DND-41 (cell line): ENCODE measurements around the gene CFAP221.

Source experiments
- ATAC-seq: fragments of 200-7000 bp; cut with Tn5 transposase; 3 replicates; pipeline ENCODE4 v1.9.1; 2021; ENCODE audit warnings: low read depth; ENCODE audit not compliant: insufficient read depth
- DNase-seq: peaks from one replicate; pipeline ENCODE4 v3.0.0-alpha.2; 2020
- H2AFZ ChIP-seq: 2 replicates; pipeline ENCODE4 v1.6.0; 2012; ENCODE audit warnings: low read depth, low read length
- H3K27ac ChIP-seq: 2 replicates; pipeline ENCODE4 v1.5.1; 2012; ENCODE audit warnings: low read length, inconsistent platforms
- H3K27me3 ChIP-seq: fragments of 200-600 bp; sonication (generic); 2 replicates; pipeline ENCODE4 v1.6.0; 2012; ENCODE audit warnings: low read length, mild to moderate bottlenecking, inconsistent platforms; ENCODE audit not compliant: insufficient read depth, poor library complexity
- H3K36me3 ChIP-seq: 2 replicates; pipeline ENCODE4 v1.5.1; 2012; ENCODE audit warnings: low read length, inconsistent platforms; ENCODE audit not compliant: insufficient read depth
- H3K4me1 ChIP-seq: 2 replicates; pipeline ENCODE4 v1.5.1; 2012; ENCODE audit warnings: mild to moderate bottlenecking, low read length; ENCODE audit not compliant: insufficient read depth
- H3K4me2 ChIP-seq: 2 replicates; pipeline ENCODE4 v1.6.0; 2012; ENCODE audit warnings: mild to moderate bottlenecking, moderate library complexity, low read length, inconsistent platforms; ENCODE audit not compliant: insufficient read depth
- H3K4me3 ChIP-seq, 2 experiments: fragments of 200-600 bp in 1 of 2; shearing (Covaris generic) in 1 of 2; 2 replicates each; pipeline ENCODE4 v1.5.1; 2012 to 2016; ENCODE audit warnings: inconsistent platforms in 2 of 2, low read length in 2 of 2, mild to moderate bottlenecking in 2 of 2, low read depth in 1 of 2, moderate library complexity in 1 of 2
- H3K79me2 ChIP-seq: 2 replicates; pipeline ENCODE4 v1.6.0; 2012; ENCODE audit warnings: low read length, inconsistent platforms; ENCODE audit not compliant: insufficient read depth
- H3K9ac ChIP-seq: 2 replicates; pipeline ENCODE4 v1.6.0; 2012; ENCODE audit warnings: low read depth, mild to moderate bottlenecking, inconsistent platforms, low read length, moderate library complexity
- H3K9me3 ChIP-seq: 2 replicates; pipeline ENCODE4 v1.5.1; 2012; ENCODE audit warnings: low read length, moderate library complexity, mild to moderate bottlenecking, inconsistent platforms; ENCODE audit not compliant: insufficient read depth, severe bottlenecking
- H4K20me1 ChIP-seq: 2 replicates; pipeline ENCODE4 v1.6.0; 2012; ENCODE audit warnings: low read length; ENCODE audit not compliant: insufficient read depth
- EZH2 ChIP-seq: IDR thresholded peaks from 3 replicates; pipeline ENCODE4 v1.6.1; 2012; ENCODE audit warnings: borderline replicate concordance, low read depth, mild to moderate bottlenecking, moderate library complexity, low read length, inconsistent platforms; ENCODE audit not compliant: severe bottlenecking
- TF ChIP-seq, protein P1 (sequence below): IDR thresholded peaks from 2 replicates; pipeline ENCODE4 v1.5.1; 2012; ENCODE audit warnings: borderline replicate concordance, low read length, moderate library complexity, mild to moderate bottlenecking; ENCODE audit not compliant: poor library complexity, severe bottlenecking; ENCODE audit errors: extremely low read depth

CFAP221 gene

DNA sequence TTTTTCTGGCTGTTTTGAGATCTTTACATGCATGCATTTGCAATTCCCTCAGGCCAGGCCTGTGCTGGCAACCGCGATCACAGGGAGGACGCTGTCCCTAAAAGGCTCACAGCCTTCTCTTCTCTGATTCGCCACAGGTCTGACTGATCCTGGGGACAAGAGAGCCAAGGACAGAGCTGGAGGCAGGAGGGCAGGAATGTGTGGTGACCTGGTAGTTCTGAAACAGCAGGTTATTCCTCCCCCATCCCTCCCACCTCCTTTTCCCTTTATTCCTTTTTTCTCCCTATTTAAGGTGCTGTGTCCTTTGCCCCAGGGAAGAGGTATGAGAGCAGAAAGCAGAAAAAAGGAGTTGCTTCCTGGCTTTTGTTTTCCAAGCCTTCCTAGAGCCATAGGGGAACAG, 156.6 kb downstream of the CFAP221 start:
- no peaks in the 10 kb centered on the region for H3K36me3 ChIP-seq
- H3K9ac ChIP-seq, result no peak overlapping the region
- TF ChIP-seq, protein P1, sequence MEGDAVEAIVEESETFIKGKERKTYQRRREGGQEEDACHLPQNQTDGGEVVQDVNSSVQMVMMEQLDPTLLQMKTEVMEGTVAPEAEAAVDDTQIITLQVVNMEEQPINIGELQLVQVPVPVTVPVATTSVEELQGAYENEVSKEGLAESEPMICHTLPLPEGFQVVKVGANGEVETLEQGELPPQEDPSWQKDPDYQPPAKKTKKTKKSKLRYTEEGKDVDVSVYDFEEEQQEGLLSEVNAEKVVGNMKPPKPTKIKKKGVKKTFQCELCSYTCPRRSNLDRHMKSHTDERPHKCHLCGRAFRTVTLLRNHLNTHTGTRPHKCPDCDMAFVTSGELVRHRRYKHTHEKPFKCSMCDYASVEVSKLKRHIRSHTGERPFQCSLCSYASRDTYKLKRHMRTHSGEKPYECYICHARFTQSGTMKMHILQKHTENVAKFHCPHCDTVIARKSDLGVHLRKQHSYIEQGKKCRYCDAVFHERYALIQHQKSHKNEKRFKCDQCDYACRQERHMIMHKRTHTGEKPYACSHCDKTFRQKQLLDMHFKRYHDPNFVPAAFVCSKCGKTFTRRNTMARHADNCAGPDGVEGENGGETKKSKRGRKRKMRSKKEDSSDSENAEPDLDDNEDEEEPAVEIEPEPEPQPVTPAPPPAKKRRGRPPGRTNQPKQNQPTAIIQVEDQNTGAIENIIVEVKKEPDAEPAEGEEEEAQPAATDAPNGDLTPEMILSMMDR, result no peak
- no peak for TF ChIP-seq EZH2
- H3K79me2 ChIP-seq, result no peaks in the 10 kb centered on the region
- no peak overlapping the region for H3K4me3 ChIP-seq
- no peaks in the 10 kb centered on the region for H3K27me3 ChIP-seq
- H4K20me1 ChIP-seq, result no peaks in the 10 kb centered on the region
- DNase-seq (no peak), ATAC-seq (no peak)
- H3K4me1 ChIP-seq, result peaks cover 6% of the 10 kb centered on the region
- no peak overlapping the region for H3K4me2 ChIP-seq
- H3K27ac ChIP-seq, result no peak overlapping the region
- H2AFZ ChIP-seq, result no peak overlapping the region
- H3K9me3 ChIP-seq, result no peaks in the 10 kb centered on the region

- Histone ChIP-seq H3K4me3 (no peak overlapping the region), H2AFZ (no peak overlapping the region), H3K27me3 (no peaks in the 10 kb centered on the region), H3K9ac (no peak overlapping the region), H3K4me2 (no peak overlapping the region), H3K79me2 (no peaks in the 10 kb centered on the region), H3K36me3 (no peaks in the 10 kb centered on the region), H3K9me3 (no peaks in the 10 kb centered on the region), H3K4me1 (peaks cover 5% of the 10 kb centered on the region), H3K27ac (no peak overlapping the region), H4K20me1 (no peaks in the 10 kb centered on the region)
- TF ChIP-seq, protein P1, result no peak
- TF ChIP-seq EZH2, result no peak
- DNase-seq, result no peak
- ATAC-seq, result no peak
Measured at GRCh38 chr2:119701352-119701751, 157.1 kb downstream of the CFAP221 start.

- H2AFZ ChIP-seq, result no peak overlapping the region
- no peak for ATAC-seq
- TF ChIP-seq, protein P1, result no peak
- TF ChIP-seq EZH2, result no peak
- DNase-seq, result no peak
- no peak overlapping the region for H3K4me3 ChIP-seq
- H3K79me2 ChIP-seq, result no peaks in the 10 kb centered on the region
- H3K27ac ChIP-seq, result no peak overlapping the region
- no peak overlapping the region for H3K4me2 ChIP-seq
- H3K36me3 ChIP-seq, result no peaks in the 10 kb centered on the region
- no peaks in the 10 kb centered on the region for H4K20me1 ChIP-seq
- H3K9me3 ChIP-seq, result no peaks in the 10 kb centered on the region
- no peaks in the 10 kb centered on the region for H3K27me3 ChIP-seq
- peaks cover 5% of the 10 kb centered on the region for H3K4me1 ChIP-seq
- H3K9ac ChIP-seq, result no peak overlapping the region
Measured at GRCh38 chr2:119702203-119702917, 158.1 kb downstream of the CFAP221 start.

DNA sequence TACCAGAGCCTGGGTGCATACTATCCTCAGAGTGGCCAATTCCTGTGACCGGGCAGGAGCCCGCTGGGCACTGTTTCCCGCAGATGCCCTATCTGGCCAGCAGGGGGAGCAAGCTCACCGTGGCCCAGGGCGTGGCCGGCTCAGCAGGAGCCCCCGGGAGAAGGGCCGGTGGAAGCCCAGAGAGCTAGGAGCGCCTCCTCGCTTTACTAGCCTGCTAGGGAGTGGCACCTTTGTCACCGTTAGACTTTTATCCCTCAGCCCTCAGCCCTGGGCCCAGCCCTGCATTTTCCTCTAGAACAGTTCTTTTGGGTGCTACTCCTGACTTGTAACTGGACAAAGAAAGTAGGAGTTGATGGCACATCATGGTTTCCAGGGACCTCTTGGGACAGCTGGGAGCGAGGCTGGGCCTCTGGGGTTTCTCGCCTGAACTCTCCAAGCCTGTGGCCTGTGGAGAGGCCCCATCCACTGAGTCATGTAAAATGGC, 158.7 kb downstream of the CFAP221 start:
- Histone ChIP-seq H3K27me3 (no peaks in the 10 kb centered on the region), H3K9ac (no peak overlapping the region), H4K20me1 (no peaks in the 10 kb centered on the region), H2AFZ (peak overlapping the region; percentile 48; the same call in 1 of the 2 replicates), H3K9me3 (no peaks in the 10 kb centered on the region), H3K79me2 (no peaks in the 10 kb centered on the region), H3K4me3 (no peak overlapping the region), H3K4me1 (peaks cover 5% of the 10 kb centered on the region), H3K36me3 (no peaks in the 10 kb centered on the region), H3K4me2 (no peak overlapping the region), H3K27ac (no peak overlapping the region)
- ATAC-seq (peak; percentile 97), DNase-seq (peak; percentile 63)
- TF ChIP-seq EZH2, result no peak
- TF ChIP-seq, protein P1, result peak; percentile 92
